ENCODE measurements around the gene FOXC1.

DNA sequence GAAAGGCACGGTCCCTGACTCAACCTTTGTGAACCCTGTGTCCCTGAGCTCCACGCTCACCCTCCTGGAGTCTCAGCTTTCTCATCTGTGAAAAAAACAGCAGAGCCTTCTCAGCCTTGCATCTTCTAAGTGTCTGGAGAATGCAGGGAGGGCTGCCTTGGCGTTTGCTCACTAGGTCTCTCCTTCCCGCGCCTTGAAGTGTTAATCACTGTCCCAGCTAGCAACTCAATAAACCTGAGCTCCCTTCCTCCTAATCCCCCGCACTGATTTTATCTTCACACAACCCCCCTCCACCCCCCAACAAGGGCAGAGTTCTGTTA lies 34.9 kb upstream of the FOXC1 start:
- TF ChIP-seq, protein P1, sequence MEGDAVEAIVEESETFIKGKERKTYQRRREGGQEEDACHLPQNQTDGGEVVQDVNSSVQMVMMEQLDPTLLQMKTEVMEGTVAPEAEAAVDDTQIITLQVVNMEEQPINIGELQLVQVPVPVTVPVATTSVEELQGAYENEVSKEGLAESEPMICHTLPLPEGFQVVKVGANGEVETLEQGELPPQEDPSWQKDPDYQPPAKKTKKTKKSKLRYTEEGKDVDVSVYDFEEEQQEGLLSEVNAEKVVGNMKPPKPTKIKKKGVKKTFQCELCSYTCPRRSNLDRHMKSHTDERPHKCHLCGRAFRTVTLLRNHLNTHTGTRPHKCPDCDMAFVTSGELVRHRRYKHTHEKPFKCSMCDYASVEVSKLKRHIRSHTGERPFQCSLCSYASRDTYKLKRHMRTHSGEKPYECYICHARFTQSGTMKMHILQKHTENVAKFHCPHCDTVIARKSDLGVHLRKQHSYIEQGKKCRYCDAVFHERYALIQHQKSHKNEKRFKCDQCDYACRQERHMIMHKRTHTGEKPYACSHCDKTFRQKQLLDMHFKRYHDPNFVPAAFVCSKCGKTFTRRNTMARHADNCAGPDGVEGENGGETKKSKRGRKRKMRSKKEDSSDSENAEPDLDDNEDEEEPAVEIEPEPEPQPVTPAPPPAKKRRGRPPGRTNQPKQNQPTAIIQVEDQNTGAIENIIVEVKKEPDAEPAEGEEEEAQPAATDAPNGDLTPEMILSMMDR (conservative IDR thresholded peaks at IDR 0.05; ENCODE audit: low read length), result no peak
- no peak for TF ChIP-seq EZH2phosphoT487 (IDR thresholded peaks at IDR 0.05; ENCODE audit: borderline replicate concordance, low read depth, low read length)
